HFFc6 (cell line): Measurements from ENCODE around the gene MFSD6L. TPM values are rescaled to one million over a fixed set of nuclear protein-coding genes. Genes with fewer than 3 reads are reported as not detected.
A peak's percentile ranks its signal among the peaks of the same experiment; 100 is the strongest.

ENCODE experiments used
- DNase-seq: peaks from one replicate; pipeline ENCODE4 v3.0.0-alpha.2; 2018
- H3K27ac Mint-ChIP-seq: 2 replicates; pipeline ENCODE4 v1.8.0; 2020; ENCODE audit warnings: mild to moderate bottlenecking, mixed read lengths
- H3K27me3 Mint-ChIP-seq: 2 replicates; pipeline ENCODE4 v1.8.0; 2021; ENCODE audit warnings: mild to moderate bottlenecking, moderate library complexity, mixed read lengths; ENCODE audit not compliant: insufficient read depth
- H3K36me3 Mint-ChIP-seq: 2 replicates; pipeline ENCODE4 v1.8.0; 2021; ENCODE audit warnings: low read depth, mixed read lengths
- H3K4me1 Mint-ChIP-seq: 2 replicates; pipeline ENCODE4 v1.8.0; 2020; ENCODE audit warnings: low read depth, mixed read lengths
- H3K4me3 Mint-ChIP-seq: 2 replicates; pipeline ENCODE4 v1.8.0; 2020; ENCODE audit warnings: mild to moderate bottlenecking, moderate library complexity, mixed read lengths
- H3K9me3 Mint-ChIP-seq: 2 replicates; pipeline ENCODE4 v1.8.0; 2020; ENCODE audit warnings: mild to moderate bottlenecking, mixed read lengths
- CTCF ChIP-seq: fragments of 200-600 bp; sonication (generic); IDR thresholded peaks from 2 replicates; pipeline ENCODE4 v1.5.0; 2021; ENCODE audit warnings: antibody characterized with exemption, mild to moderate bottlenecking
- long read RNA-seq: library from polyadenylated mRNA; unstranded; transcript quantifications from one replicate; pipeline ENCODE4 v2.0.0, GENCODE V29; 2019
- total RNA-seq, 6 experiments: library from RNA; stranded (reverse); fragmentation: NEBNext Ultra II Directional; extraction: Animal tissue kit (Norgen Biotek cat#: 25700); gene quantifications; 2 replicates in 1 of 6; 3 replicates in 5 of 6; pipeline ENCODE4 v1.2.3, GENCODE V29; 2021

The MFSD6L gene
- not detected for total RNA-seq
- long read RNA-seq, result 0 reads

- no peaks in the 10 kb centered on the region for H3K36me3 Mint-ChIP-seq
- no peaks in the 10 kb centered on the region for H3K4me1 Mint-ChIP-seq
- 0 out of 2 replicates have a peak, but pooled peaks cover 2% of the 10 kb centered on the region for H3K9me3 Mint-ChIP-seq
- TF ChIP-seq CTCF, result no peak
- no peak within 1 kb of the TSS for H3K4me3 Mint-ChIP-seq
- peaks cover 14% of the 10 kb centered on the region for H3K27me3 Mint-ChIP-seq
- H3K27ac Mint-ChIP-seq, result no peak within 1 kb of the TSS
- no peak for DNase-seq
Measured at GRCh38 chr17:8798846-8799569, at the start of gene MFSD6L. Gene MFSD6L (minus strand): TSS chr17:8799365. CDS start chr17:8799120, 245 bp downstream.

- Mint-ChIP-seq H3K27me3 (peaks cover 2% of the 10 kb centered on the region), H3K4me1 (no peaks in the 10 kb centered on the region), H3K27ac (no peak overlapping the region), H3K4me3 (no peak overlapping the region), H3K9me3 (peaks cover 14% of the 10 kb centered on the region; the same call in 1 of the 2 replicates), H3K36me3 (no peaks in the 10 kb centered on the region)
- TF ChIP-seq CTCF, result no peak
- DNase-seq, result no peak
Measured at GRCh38 chr17:8847891-8848290, 48.7 kb upstream of the MFSD6L start.

- peaks cover 21% of the 10 kb centered on the region; the same call in 1 of the 2 replicates for H3K9me3 Mint-ChIP-seq
- peaks cover 2% of the 10 kb centered on the region for H3K27me3 Mint-ChIP-seq
- DNase-seq, result peak; percentile 3
- H3K36me3 Mint-ChIP-seq, result no peaks in the 10 kb centered on the region
- no peaks in the 10 kb centered on the region for H3K4me1 Mint-ChIP-seq
- no peak overlapping the region for H3K4me3 Mint-ChIP-seq
- H3K27ac Mint-ChIP-seq, result no peak overlapping the region
- TF ChIP-seq CTCF, result no peak
Measured at GRCh38 chr17:8846768-8847211, 47.6 kb upstream of the MFSD6L start.

- no peaks in the 10 kb centered on the region for H3K36me3 Mint-ChIP-seq
- TF ChIP-seq CTCF, result no peak
- H3K4me3 Mint-ChIP-seq, result no peak overlapping the region
- H3K4me1 Mint-ChIP-seq, result no peaks in the 10 kb centered on the region
- no peak for DNase-seq
- H3K9me3 Mint-ChIP-seq, result peaks cover 17% of the 10 kb centered on the region; the same call in 1 of the 2 replicates
- H3K27ac Mint-ChIP-seq, result no peak overlapping the region
- H3K27me3 Mint-ChIP-seq, result peaks cover 2% of the 10 kb centered on the region; the same call in 1 of the 2 replicates
Measured at GRCh38 chr17:8844229-8845218, 45.4 kb upstream of the MFSD6L start.

GRCh38 chr17:8843344-8843743 is 44.2 kb upstream of the MFSD6L start:
- no peak for DNase-seq
- H3K27ac Mint-ChIP-seq, result no peak overlapping the region

More at GRCh38 chr17:8843344-8843743, 44.2 kb upstream of the MFSD6L start:
- Mint-ChIP-seq H3K36me3 (no peaks in the 10 kb centered on the region), H3K4me1 (no peaks in the 10 kb centered on the region), H3K27me3 (peaks cover 2% of the 10 kb centered on the region; the same call in 1 of the 2 replicates), H3K4me3 (no peak overlapping the region), H3K9me3 (peaks cover 22% of the 10 kb centered on the region; the same call in 1 of the 2 replicates)
- no peak for TF ChIP-seq CTCF
